SJCRH30 (cell line): Measurements from ENCODE around the gene SPEM3. TPM values are rescaled to one million over a fixed set of nuclear protein-coding genes. Genes with fewer than 3 reads are reported as not detected.
"Not testable (repeated sequence)": the region's sequence is repeated elsewhere in the genome, so short reads cannot be mapped to it uniquely, and the experiment has no call there.

Experiments used
- DNase-seq, 2 experiments: peaks; one replicate each; pipeline ENCODE4 v3.0.0-alpha.2; 2015 to 2020
- H3K27ac ChIP-seq: fragments of 250-450 bp; sonication (Bioruptor Pico); 2 replicates; pipeline ENCODE4 v1.5.1; 2020; ENCODE audit warnings: mild to moderate bottlenecking, moderate library complexity
- H3K27me3 ChIP-seq: fragments of 250-450 bp; sonication (Bioruptor Pico); 2 replicates; pipeline ENCODE4 v1.5.1; 2020; ENCODE audit warnings: mild to moderate bottlenecking, moderate library complexity
- H3K36me3 ChIP-seq: fragments of 250-450 bp; sonication (Bioruptor Pico); 2 replicates; pipeline ENCODE4 v1.5.1; 2020; ENCODE audit warnings: mild to moderate bottlenecking, moderate library complexity
- H3K4me1 ChIP-seq: fragments of 250-450 bp; sonication (Bioruptor Pico); 2 replicates; pipeline ENCODE4 v1.5.1; 2020; ENCODE audit warnings: mild to moderate bottlenecking, moderate library complexity
- H3K4me3 ChIP-seq: fragments of 250-450 bp; sonication (Bioruptor Pico); 2 replicates; pipeline ENCODE4 v1.5.1; 2020; ENCODE audit warnings: mild to moderate bottlenecking, moderate library complexity
- H3K9me3 ChIP-seq: fragments of 250-450 bp; sonication (Bioruptor Pico); replicated peaks from 2 replicates; pipeline ENCODE4 v1.5.1; 2020; ENCODE audit warnings: mild to moderate bottlenecking, moderate library complexity
- total RNA-seq: library from RNA; depleted of rRNA; stranded (reverse); fragments of >200 nt; shearing (Covaris generic); gene quantifications from 2 replicates; pipeline ENCODE4 v1.2.3, GENCODE V29; 2014

The SPEM3 gene
- total RNA-seq, 1 experiment from 2014 or later = not detected

DNA sequence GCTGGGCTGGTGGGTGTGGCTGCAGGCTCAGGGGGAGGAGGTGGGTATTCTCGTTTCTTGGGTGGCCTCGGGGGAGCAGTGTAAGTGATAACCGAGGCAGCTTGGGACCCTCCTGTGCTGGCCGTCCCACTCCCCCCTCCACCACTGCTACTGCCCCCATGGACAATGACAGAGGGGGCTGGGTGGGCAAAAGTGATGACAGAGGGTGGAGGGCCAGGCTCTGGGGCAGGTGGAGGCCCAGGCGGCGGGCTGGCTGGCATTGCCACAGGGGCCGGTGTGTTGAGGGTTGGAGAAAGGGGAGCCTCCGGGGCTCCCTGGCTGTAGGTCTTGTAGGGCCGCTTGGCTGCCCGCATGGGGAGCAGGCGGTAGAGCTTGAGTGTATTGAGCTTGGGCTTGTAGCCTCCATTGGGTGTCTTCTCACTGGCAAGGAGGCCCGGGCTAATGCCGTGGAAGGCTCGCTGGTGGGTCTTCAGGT lies 34.8 kb downstream of the SPEM3 start:
- Histone ChIP-seq H3K9me3 (no peaks in the 10 kb centered on the region), H3K36me3 (no peaks in the 10 kb centered on the region; the same call in none of the 2 replicates), H3K27ac (no peak overlapping the region), H3K4me3 (no peak overlapping the region), H3K4me1 (no peaks in the 10 kb centered on the region), H3K27me3 (no peaks in the 10 kb centered on the region)
- no peak for DNase-seq

DNA sequence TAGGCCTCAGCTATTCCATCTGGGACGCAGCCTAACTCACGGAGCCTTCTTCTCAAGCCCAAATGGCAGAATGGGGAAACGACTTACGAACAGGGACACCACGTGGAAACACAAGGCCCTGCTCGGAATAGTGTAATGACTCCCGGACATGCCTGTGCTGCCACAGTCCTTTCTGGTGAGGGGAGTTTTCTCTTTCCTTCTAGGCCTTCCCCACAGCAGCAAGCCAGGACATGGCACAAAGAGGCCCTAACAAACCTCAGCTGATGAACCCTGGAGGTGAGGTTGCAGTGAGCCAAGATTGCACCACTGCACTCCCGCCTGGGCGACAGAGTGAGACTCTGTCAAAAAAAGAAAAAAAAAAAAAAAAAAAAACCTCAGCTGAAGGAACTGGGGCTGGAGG lies 35.4 kb downstream of the SPEM3 start:
- H3K27me3 ChIP-seq = no peaks in the 10 kb centered on the region
- no peak overlapping the region for H3K4me3 ChIP-seq
- H3K27ac ChIP-seq = no peak overlapping the region
- no peaks in the 10 kb centered on the region for H3K9me3 ChIP-seq
- no peak for DNase-seq
- no peaks in the 10 kb centered on the region for H3K4me1 ChIP-seq
- H3K36me3 ChIP-seq = no peaks in the 10 kb centered on the region; the same call in 1 of the 2 replicates

DNA sequence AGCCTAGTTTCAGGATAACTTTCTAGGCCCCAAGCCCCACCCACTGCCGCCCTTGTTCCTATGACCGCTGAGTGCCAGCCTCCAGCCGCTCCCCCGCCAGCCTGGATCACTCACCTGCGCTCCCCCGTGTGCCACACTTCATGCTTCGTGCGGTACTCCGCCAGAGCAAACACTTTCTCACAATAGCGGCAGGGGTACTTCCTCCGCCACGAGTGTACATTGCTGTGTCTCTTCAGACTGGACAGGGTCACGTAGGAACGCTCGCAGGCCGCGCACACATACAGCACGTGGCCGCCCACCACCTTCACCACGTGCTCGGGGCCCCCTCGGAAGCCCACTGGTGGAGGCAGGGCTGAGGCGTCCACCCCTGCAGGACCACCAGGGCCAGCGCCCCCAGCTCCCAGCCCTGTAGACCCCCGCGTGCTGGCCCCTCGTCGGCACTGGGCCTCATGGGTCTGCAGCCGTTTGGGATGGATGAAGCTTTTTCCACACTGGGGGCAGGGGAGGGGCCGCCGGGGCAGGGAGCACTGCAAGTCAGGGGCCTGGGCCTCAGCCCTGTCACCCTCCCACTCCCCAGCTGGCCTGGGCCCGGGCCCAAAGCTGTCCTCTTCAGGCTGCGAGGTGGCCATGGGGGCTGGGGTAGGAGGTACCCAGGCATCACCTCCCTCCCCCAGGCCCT lies 37.1 kb downstream of the SPEM3 start:
- DNase-seq = no peak
- H3K36me3 ChIP-seq = no peaks in the 10 kb centered on the region
- no peak overlapping the region for H3K4me3 ChIP-seq
- no peaks in the 10 kb centered on the region for H3K27me3 ChIP-seq
- no peaks in the 10 kb centered on the region for H3K9me3 ChIP-seq
- H3K27ac ChIP-seq = no peak overlapping the region
- H3K4me1 ChIP-seq = no peaks in the 10 kb centered on the region

DNA sequence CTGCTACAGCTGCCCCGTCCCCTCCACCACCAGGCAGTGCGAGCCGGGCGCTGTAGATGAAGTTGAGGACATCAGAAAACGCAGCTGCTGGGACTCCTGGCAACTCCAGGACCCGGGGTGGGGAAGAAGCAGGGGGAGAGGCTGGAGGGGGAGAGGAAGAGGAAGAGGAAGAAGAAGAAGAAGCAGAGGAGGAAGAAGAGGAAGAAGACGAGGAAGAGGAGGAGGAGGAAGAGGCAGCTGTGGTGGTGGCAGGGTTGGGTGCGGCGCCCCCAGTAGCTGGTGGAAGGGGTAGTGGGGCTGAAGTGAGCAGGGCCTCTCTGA lies 37.6 kb downstream of the SPEM3 start:
- H3K9me3 ChIP-seq = no peaks in the 10 kb centered on the region

GRCh38 chr17:7466639-7467341 lies 38.1 kb downstream of the SPEM3 start:
- Histone ChIP-seq H3K4me3 (no peak overlapping the region), H3K36me3 (no peaks in the 10 kb centered on the region), H3K9me3 (no peaks in the 10 kb centered on the region), H3K27ac (no peak overlapping the region), H3K4me1 (no peaks in the 10 kb centered on the region), H3K27me3 (no peaks in the 10 kb centered on the region)
- DNase-seq = no peak

More for the DNA sequence above, 37.6 kb downstream of the SPEM3 start:
- H3K4me1 ChIP-seq = no peaks in the 10 kb centered on the region
- no peak overlapping the region for H3K4me3 ChIP-seq
- no peak overlapping the region for H3K27ac ChIP-seq
- DNase-seq = no peak
- H3K36me3 ChIP-seq = no peaks in the 10 kb centered on the region
- H3K27me3 ChIP-seq = no peaks in the 10 kb centered on the region

DNA sequence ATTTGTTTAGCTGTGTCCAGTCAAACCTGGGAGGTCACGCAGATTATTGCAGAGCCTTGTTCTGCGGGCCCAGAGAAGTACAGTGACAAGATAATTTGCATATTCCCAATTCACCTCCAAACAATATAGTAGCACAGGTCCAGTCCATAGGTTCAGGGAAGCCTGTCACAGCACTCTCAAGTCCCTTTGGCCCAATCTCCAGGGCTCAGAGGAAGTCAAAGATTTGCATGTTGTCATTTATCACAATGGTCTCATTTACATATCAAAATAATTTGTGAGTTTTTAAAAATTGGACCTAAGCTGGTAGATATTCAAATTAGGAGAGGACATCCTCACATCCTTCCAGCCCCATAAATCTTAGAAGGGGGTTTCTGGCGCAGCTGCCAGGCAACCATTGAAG lies 38.8 kb downstream of the SPEM3 start:
- DNase-seq = no peak
- Histone ChIP-seq H3K9me3 (no peaks in the 10 kb centered on the region), H3K27me3 (no peaks in the 10 kb centered on the region), H3K4me1 (no peaks in the 10 kb centered on the region), H3K27ac (no peak overlapping the region), H3K4me3 (no peak overlapping the region), H3K36me3 (no peaks in the 10 kb centered on the region)

GRCh38 chr17:7468290-7468689 lies 39.6 kb downstream of the SPEM3 start:
- Histone ChIP-seq H3K36me3 (no peaks in the 10 kb centered on the region), H3K27ac (no peak overlapping the region), H3K4me1 (no peaks in the 10 kb centered on the region), H3K4me3 (no peak overlapping the region), H3K9me3 (no peaks in the 10 kb centered on the region), H3K27me3 (no peaks in the 10 kb centered on the region)
- DNase-seq = no peak

DNA sequence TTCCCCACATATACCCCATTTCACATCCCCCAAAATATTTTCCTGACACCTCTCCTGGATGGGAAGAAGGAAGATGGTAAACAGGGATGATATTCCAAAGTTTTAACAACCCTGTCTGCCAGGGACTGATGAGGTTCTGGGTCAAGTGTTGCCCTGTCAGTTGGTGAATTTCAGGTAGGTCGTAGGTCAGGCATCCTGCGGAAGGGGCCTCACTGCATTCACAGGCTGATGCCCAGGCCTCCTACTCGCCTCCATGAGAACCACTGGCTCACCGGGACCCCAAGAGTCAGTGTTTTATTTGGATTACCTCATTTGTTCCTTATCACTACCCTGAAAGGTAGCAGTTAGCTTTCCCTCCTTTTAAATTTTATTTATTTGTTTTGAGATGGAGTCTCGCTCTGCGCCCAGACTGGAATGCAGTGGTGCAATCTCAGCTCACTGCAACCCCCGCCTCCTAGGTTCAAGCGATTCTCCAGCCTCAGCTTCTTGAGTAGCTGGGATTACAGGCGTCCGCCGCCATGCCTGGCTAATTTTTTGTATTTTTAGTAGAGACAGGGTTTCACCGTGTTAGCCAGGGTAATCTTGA lies 40.2 kb downstream of the SPEM3 start:
- Histone ChIP-seq H3K9me3 (no peaks in the 10 kb centered on the region), H3K27me3 (no peaks in the 10 kb centered on the region), H3K4me3 (no peak overlapping the region), H3K36me3 (no peaks in the 10 kb centered on the region), H3K27ac (no peak overlapping the region), H3K4me1 (no peaks in the 10 kb centered on the region)
- DNase-seq = no peak

DNA sequence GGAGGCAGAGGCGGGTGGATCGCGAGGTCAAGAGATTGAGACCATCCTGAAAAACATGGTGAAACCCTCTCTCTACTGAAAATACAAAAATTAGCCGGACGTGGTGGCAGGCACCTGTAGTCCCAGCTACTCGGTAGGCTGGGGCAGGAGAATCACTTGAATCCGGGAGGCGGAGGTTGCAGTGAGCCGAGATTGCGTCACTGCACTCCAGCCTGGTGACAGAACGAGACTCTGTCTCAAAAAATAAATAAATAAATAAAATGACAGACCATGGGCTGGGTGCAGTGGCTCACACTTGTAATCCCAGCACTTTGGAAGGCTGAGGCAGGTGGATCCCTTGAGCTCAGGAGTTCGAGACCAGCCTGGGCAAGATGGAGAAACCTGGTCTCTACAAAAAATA lies 41.2 kb downstream of the SPEM3 start:
- DNase-seq, H3K36me3 ChIP-seq, H3K27ac ChIP-seq, H3K4me1 ChIP-seq, H3K27me3 ChIP-seq, H3K9me3 ChIP-seq, H3K4me3 ChIP-seq: not testable (repeated sequence)

GRCh38 chr17:7470457-7470973 lies 41.9 kb downstream of the SPEM3 start:
- H3K4me1 ChIP-seq, H3K27ac ChIP-seq, H3K9me3 ChIP-seq, H3K4me3 ChIP-seq, H3K27me3 ChIP-seq, DNase-seq, H3K36me3 ChIP-seq: not testable (repeated sequence)

- Histone ChIP-seq H3K27me3 (no peaks in the 10 kb centered on the region), H3K4me1 (no peaks in the 10 kb centered on the region), H3K9me3 (no peaks in the 10 kb centered on the region), H3K27ac (no peak overlapping the region), H3K36me3 (no peaks in the 10 kb centered on the region), H3K4me3 (no peak overlapping the region)
- DNase-seq = no peak
Measured at GRCh38 chr17:7471729-7472128, 43.1 kb downstream of the SPEM3 start.

- H3K9me3 ChIP-seq = not testable (repeated sequence)
Measured at GRCh38 chr17:7474767-7475166, 46.1 kb downstream of the SPEM3 start.

DNA sequence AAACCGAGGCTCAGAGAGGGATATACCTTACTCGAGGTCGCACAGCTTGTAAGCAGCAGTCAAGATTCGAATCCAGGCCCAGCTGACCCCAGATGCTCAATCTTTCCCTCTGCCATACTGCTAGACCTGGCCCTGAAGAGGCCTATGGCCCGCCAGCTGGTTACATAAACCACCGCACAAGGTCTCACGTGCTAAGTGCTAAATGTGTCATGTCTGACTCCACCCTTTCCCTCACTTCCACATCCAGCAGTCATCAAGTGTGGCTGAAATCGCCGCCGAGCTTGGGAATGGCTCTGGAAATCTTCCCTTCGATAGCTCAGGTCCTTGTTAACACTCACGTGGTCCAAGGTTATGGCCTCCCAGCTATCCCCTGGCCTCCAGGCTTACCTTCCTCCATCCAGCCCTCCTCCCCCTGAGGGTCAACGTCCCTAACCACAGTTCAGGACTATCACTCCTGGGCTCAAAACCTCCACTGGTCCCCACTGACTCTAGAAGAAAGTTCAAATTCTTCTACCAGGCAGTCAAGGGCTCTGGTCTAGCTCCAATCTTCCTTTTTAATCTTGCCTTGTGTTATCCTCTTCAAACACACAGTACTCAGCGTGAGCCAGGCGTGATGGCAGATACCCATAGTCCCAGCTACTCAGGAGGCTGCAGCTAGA lies 47.2 kb downstream of the SPEM3 start:
- DNase-seq = no peak
- H3K4me3 ChIP-seq = no peak overlapping the region

More at GRCh38 chr17:7474767-7475166, 46.1 kb downstream of the SPEM3 start:
- H3K27me3 ChIP-seq, H3K27ac ChIP-seq, DNase-seq, H3K36me3 ChIP-seq, H3K4me3 ChIP-seq, H3K4me1 ChIP-seq: not testable (repeated sequence)

DNA sequence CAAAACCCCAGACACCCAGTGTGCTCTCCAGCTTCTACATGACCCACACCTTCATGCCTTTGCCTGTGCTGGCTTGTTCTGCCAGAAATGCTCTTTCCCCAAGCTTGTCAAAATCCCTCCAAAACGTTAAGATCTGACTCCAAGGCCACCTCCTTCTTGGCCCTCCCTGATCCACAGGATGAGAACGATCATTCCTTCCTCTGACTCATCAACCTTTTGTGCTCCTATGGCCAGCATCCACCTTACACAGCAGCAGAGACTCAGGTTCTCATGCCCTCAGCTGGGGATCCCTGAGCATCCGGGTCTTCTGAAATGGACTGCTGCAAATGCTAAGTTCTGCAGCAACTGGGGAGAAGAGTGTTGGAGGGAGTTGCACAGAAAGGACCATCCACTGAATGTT lies 47.8 kb downstream of the SPEM3 start:
- Histone ChIP-seq H3K27ac (no peak overlapping the region), H3K36me3 (no peaks in the 10 kb centered on the region), H3K9me3 (no peaks in the 10 kb centered on the region), H3K4me1 (no peaks in the 10 kb centered on the region; the same call in 1 of the 2 replicates), H3K4me3 (no peak overlapping the region), H3K27me3 (no peaks in the 10 kb centered on the region)
- no peak for DNase-seq

More for the DNA sequence above, 47.2 kb downstream of the SPEM3 start:
- H3K4me1 ChIP-seq = no peaks in the 10 kb centered on the region; the same call in 1 of the 2 replicates
- H3K27me3 ChIP-seq = no peaks in the 10 kb centered on the region
- H3K9me3 ChIP-seq = no peaks in the 10 kb centered on the region
- H3K27ac ChIP-seq = no peak overlapping the region
- H3K36me3 ChIP-seq = no peaks in the 10 kb centered on the region

GRCh38 chr17:7476951-7477350 lies 48.3 kb downstream of the SPEM3 start:
- Histone ChIP-seq H3K9me3 (no peaks in the 10 kb centered on the region), H3K36me3 (no peaks in the 10 kb centered on the region), H3K27ac (no peak overlapping the region), H3K4me1 (no peaks in the 10 kb centered on the region; the same call in 1 of the 2 replicates), H3K27me3 (no peaks in the 10 kb centered on the region), H3K4me3 (no peak overlapping the region)
- no peak for DNase-seq
